IPS-NIHi7 (cell line): ENCODE results near the gene MGAT4B.

Experiments used
- DNase-seq: peaks from one replicate; pipeline ENCODE4 v3.0.0; 2012; ENCODE audit warnings: mixed read lengths; ENCODE audit errors: extremely low spot score

Gene MGAT4B

DNA sequence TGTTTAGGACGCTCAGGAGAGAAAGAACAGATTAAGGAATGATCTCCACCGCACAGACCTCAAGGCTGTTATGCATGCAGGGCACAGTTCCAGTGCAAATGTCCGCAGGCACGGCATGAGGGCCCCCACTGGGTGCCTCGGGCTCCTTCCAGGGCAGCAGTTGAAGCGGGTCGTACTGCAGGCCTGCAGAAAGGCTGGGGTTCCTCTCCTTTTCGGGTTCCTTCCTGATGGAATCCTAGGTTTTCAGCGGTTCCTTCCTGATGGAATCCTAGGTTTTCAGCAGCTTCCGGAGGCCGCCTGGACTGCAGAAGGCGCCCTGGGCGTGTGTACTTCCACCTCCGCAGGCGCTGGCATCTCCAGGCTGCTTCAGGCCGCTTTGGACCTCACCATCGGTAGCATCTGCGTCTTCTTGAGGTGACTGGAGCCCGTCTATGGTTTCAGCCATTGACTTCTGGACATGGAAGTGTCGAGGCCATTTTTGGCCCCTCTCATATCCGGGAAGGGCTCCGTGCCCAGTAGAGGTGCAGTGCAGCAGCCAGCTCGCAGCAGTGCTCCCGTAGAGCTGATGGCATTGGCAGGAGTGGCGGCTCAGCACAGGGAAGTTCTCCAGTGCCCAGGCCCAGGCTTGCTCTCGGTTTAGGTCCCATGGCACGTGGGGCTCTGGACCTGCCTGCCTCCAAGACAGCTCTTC lies 5.6 kb upstream of the MGAT4B start:
- no peak for DNase-seq

DNA sequence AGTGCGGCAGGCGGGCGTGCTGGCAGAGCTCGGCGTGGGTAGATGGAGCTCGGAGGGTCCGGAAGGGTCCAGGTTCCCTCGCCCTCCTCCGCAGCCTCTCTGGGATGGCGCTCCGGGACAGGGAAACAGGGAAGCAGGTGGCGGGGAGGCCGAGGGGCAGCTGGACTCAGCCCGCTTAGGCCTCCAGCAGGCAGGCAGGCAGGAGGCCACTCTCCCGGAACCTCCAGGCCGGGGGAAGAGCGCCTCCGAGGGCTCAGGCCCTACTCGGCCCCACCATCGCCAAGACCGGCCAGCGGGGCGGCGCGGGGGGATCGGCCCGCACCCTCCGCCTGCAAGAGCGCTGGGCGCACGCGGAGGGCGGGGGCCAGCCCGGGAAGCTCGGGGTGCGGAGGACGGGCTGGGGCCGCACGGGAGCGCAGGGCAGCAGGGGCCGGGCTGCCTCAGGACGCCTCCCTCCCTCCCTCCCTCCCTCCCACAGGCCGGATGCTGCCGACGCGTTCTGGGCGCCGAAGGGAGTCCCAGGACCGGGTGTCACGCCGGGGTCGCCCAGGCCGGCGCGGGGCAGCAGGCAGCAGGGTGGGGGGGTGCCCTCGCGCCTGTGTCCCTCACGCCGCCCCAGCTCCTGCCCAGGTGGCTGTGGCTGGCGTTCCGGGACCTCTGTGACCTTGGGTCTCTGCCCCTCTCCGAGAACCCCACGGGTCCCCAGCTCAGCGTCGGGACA lies 977 bp downstream of the MGAT4B start:
- no peak for DNase-seq

- DNase-seq = no peak
Observed at GRCh38 chr5:179805070-179805528, 1.6 kb downstream of the MGAT4B start.

- no peak for DNase-seq
Observed at GRCh38 chr5:179804555-179804947, 2.1 kb downstream of the MGAT4B start.

DNA sequence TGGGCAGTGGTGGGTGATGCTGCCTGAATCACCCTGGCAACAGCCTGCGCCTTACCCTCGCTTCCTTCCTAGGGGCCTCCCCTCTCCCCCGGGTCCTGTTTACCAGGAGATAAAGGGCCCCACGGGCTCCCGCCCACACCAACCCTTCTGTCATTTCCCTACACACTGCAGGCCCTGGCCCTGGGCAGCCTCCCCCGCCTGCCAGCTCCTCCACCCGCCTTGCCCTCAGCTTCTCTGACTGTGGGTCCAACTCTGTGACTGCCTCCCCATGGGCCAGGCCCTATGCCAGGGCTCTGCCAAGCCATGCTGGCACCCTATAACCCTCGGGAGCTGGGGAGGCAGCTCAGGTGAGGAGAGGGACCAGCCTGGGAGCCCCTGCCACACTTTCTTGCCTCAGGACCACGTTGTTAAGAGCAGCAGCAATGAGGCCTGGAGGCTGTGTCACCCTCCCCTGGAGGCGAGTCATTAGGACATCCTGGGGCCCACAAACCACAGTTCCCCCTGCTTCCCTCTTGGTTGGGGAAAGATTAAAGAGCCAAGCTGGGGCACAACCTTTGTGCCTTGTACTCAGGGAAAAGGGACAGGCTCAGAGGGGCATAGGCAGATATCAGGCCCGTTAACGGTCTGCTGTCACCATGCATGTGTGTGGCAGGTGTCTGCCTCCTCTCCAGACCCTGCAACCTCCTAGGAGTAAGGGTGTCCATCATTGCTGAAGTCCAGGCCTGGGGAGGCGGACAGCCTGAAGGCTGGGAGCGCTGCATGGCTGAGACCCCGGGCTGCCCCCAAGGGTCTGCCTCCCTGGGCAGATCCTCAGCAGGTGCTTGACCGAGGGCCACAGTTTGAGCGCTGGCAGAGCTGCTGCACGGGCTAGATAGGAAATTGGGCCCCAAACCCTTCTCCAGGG lies 2.8 kb downstream of the MGAT4B start:
- DNase-seq = no peak

- no peak for DNase-seq
Observed at GRCh38 chr5:179802950-179803562, 3.6 kb downstream of the MGAT4B start.

DNA sequence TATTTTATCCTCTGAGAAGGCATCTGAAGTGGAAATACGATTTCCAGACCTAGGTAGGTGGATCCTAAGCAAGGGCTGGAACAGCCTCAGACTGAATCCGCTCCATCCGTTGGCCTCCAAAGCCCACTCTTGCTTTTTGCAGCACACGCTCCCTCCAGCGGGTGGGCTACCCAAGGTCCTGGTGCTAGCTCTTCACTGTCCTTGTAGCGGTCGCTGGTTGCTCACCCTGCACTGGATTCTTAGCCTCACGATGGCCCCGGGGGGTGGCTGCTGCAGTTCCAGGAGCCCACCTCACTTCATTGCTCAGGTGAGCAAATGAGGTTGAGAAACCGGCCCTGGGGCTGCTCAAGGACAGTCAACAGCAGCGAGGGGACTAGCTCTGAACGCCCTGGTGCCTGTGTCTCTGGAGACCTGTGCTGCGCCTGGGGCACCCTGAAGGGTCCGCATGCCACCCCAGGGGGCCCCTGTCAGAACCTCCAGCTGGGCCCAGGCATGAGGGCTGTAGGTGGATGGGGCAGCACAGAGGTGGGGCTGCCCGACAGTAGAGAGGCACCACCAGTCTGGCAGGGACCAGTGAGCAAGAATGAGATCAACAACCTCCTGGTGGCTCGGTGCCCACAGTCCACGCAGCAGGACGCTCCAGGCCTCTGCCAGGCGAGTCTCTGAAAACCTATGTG lies 4.3 kb downstream of the MGAT4B start:
- no peak for DNase-seq

DNA sequence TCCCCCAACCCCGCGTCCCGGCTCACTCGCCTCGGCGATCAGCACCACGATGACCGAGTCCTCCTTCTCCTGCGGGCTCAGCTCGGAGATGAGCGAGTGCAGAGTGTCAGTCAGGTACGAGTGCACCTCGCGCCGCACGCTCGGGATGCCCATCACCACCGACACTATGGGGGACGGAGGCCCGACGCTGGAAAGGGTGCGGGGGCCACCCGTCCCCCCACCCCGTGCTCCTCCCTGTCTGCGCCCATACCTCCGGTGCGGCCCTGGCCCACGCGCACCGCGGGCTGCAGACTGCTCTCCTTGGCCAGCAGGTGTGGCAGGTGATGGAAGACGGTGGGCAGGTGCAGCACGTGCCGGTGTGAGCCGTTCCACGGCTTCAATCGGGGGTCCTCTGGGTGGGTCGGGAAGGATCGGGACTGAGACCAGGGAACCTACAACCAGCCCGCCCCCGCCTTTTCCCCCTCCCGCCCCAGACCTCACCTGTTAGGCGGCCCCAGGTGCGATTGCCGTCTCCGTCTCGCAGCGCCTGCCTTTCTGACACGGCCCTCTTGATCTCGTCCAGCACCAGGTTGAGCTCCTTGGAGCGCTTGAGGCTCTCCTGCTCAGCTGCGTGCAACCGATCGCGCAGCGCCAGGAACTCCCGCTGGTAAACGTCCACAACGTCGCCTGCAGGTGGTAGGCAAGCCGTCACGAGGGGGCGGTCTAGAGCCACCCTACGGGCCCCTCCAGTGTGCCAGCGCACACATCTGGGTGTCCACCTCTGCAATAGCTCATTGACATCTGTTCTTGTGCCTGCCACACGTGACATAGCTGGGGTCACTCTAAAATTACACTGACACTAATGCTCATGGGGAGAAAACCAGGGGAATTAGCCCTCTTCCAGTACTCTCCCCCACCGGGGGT lies 5.1 kb downstream of the MGAT4B start:
- DNase-seq = peak; percentile 79

- DNase-seq = no peak
Observed at GRCh38 chr5:179800696-179801201, 5.9 kb downstream of the MGAT4B start.

DNA sequence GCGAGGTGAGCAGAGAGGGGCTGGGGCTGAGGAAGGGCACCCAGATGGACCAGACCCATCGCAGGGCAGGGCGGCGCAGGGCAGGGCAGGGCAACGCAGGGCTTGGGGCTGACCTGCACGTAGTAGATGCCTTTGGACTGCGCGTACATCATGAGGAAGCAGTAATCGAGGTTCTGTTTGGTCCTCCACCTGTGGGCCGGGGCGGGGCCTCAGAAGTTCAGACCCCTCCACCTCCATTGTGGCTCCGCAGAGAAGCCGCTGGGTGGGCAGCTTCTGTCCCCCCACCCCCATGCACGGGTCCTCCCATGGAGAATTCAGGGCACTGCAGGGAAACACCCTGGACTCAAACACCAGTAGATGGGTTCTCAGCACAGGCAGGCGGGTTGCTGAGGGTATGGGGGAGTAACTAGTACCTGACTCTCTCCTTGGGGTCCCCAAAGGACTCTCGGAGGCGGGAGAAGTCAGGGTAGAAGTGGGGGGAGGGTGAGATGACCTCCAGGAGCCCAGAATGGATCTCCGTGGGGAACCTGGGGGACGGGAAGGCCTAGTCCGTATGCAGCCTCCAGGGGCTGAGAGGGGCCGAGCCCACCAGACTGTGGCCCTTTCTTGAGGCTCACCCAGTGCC lies 6.5 kb downstream of the MGAT4B start:
- DNase-seq = no peak

DNA sequence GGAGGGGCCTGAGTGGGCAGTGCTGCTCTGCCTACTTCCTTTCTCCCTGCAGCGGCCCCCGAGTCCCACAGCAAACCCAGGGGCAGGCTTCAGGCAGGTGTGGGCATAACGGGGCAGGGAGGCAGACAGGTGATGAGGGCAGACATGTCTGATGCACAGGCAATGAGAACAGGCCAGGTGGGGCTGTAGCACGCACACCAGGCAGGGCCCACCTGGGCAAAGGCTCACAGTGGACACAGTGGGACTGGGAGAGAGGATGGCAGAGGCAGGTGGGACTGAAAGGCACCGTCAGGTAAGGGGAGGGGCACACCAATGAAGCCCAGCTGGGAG lies 7.1 kb downstream of the MGAT4B start:
- no peak for DNase-seq

DNA sequence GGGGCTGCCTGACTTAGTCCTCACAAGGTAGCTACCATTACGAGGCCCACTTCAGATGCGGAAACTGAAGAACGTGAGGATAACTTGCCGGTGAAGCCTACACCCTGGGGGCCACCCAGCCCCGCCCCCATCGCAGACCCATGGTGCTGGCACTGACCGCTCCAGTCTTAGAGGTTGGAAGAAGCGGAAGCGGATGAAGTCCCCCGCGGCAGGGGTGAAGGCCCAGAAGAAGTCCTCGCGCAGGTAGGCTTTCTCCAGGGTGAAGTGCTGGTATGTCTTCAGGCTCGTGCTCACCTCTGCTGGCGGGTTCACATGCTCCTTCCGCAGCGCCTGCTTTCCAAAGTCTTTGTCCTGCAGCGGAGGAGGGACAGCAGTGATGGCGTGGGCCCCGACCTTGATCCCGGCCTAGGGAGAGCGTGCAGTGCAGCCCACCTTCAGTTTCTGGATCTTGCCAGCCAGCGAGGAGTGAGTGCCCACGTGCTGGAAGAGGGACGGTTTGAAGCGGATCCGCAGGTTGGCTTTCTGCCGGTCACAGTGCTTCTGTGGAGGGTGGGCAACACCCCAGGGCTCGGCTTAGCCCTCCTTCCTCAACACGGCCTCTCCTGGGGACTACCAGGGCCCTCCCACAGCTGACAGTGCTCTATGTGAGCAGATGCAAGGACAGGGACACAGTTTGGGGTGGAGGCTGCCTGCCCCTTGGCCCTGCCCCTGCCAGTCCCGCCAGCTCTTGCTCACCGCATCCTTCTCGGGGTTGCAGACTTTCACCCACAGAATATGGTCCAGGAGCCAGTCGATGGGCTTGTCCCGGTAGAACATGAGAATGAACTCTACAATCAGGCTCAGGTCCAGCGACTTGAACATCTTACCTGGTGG lies 7.7 kb downstream of the MGAT4B start:
- no peak for DNase-seq

- no peak for DNase-seq
Observed at GRCh38 chr5:179798144-179798770, 8.4 kb downstream of the MGAT4B start.

DNA sequence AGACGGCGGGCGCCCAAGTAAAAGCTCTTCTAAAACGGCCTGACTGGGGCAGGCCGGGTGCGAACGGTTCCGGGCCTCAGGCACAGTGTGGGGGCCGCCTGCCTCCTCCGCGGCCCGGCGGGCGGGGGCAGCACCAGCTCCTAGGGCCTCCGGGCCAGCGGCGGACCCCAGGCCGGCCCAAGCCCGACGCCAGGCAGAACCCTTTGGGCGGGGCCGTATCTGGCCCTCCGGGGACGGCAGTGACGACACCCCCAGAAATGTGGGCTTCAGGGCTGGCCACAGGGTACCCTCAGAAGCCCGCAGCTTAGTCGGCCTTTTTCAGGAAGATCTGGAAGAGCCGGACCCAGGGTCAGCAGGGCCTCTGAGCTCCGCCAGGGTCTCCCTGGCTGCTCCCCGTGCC lies 8.9 kb downstream of the MGAT4B start:
- DNase-seq = no peak

GRCh38 chr5:179796877-179797608 lies 9.6 kb downstream of the MGAT4B start:
- DNase-seq = no peak

DNA sequence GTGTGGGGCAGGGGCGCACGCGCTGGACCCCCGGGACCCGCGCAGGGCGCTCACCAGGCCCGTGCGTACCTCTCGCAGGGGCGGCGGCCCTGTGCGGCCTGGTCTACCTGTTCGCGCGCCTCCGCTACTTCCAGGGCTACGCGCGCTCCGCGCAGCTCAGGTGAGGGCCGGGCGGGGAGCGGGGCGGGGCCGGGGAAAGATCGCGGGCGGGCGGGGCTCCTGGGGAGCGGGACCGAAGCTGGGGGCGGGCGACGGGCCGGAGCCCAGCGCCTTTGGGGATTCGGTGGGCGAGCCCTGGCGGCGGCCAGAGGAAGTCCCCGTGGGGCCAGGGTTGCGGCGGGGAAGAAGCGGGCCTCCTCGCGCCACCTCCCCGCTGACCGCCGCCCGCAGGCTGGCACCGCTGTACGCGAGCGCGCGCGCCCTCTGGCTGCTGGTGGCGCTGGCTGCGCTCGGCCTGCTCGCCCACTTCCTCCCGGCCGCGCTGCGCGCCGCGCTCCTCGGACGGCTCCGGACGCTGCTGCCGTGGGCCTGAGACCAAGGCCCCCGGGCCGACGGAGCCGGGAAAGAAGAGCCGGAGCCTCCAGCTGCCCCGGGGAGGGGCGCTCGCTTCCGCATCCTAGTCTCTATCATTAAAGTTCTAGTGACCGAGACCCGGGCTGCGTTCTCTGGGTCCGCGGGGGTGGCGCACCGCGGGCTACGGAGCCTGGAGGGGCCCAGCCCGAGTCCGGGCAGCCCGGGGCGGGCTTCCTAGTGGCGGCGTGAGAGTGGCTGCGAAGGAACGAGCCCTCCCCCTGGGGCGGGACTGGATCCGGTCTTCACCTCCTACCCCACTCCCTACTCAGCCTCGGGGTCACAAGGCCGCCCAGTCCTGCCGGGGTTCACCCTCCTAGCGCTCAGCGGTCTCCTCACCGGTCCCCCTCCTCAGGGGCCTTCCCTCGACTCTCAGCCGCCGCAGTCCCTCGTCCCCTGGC lies 10.5 kb downstream of the MGAT4B start:
- peak; percentile 81 for DNase-seq
